GM18517 (cell line): ENCODE data around the gene FLYWCH1.

ENCODE experiments used
- ATAC-seq: cut with Tn5 transposase; IDR thresholded peaks from one replicate; pipeline ENCODE4 v1.9.1; 2021; ENCODE audit warnings: mild to moderate bottlenecking, moderate library complexity; ENCODE audit not compliant: unreplicated experiment

FLYWCH1 gene

DNA sequence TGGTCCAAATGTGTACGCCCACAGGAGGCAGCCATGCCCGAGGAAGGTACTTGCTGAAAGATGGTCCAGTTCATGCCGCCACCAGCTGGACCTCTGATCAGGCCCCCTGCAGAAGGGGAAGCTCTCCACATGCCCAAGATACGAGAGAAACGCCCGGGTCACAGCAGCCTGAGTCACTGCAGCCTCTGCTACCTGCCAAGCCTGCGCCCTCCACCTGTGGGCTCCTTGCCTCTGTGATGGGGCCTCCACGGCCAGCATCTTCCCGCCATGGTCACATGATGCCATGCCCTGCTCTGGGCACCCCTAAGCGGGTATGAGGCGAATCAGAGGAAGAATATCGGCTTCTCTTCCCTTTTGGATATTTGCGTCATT is 38.6 kb downstream of the FLYWCH1 start:
- ATAC-seq, result no peak

DNA sequence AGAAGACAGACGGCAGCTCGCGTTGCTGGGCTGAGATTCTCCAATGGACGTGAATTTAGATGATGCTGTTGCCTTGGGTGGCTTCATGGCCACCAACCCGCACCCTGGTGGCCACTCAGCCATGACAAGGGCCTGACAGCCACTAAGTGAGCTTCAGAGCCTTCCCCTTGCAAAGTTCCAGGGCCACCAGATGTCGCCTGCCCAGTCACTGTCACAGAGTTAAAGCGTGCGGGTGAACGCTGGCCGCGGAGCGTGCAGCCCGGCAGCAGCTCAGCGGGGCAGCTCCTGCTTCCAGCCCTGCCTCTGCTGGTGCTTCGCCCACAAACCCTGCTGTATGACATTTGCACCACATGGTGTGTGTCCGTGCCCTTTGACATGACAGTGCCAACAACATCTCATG is 39.0 kb downstream of the FLYWCH1 start:
- ATAC-seq, result no peak

DNA sequence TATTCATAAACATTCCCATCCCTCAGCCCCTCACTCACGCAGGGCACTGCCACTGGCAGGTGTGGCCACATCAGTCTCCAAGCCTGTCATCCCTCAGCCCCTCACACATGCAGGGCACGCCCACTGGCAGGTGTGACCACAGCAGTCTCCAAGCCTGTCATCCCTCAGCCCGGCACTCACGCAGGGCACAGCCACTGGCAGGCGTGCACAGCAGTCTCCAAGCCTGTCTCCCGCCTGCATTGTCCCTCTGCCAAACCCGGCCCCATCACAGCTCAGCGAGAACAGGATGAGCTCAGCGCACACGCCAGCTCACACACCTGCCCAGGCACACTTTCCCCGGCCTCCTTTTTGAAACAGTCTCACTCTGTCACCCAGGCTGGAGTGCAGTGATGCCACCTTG is 40.9 kb downstream of the FLYWCH1 start:
- no peak for ATAC-seq

DNA sequence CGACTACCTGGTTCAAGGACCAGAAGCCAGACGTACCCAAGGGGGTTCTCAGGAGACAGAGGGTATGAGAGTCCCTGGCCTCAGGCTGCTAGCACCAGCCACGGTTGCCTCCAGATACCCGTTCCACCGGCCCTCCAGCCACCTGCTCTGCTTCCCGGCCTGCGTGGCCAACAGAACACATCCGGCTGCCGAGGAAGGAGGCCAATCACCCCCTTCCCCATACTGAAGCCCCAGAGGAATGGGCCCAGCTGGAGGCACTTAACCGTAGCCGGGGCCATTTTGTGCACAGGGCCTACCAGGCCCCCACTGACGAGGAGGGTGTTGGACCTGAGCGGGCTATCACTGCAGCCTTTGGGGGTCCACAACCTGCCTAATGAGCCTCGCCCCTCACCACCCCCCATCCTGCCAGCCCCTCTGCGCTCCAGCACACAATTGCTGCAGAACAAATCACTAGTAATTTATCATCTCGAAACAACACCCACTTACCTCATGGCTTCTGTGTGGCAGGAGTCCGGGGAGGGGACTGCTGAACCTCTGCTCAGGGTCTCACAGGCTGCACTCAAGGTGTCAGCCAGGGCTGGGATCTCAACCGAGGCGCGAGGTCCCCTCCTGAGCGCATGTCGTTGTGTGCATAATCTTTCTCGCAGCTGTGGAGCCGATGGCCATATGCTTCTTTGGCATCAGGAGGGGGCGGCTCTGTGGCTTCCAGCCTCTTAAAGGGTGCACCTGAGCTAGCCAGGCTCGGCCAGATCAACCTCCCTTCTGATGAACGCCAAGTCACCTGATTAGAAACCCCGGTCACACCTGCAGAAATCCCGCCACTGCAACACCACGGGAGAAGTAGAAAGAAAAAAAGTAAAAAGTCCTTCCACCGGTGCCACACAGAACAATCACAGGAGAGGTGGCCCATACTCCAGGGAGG is 42.2 kb downstream of the FLYWCH1 start:
- ATAC-seq, result no peak

DNA sequence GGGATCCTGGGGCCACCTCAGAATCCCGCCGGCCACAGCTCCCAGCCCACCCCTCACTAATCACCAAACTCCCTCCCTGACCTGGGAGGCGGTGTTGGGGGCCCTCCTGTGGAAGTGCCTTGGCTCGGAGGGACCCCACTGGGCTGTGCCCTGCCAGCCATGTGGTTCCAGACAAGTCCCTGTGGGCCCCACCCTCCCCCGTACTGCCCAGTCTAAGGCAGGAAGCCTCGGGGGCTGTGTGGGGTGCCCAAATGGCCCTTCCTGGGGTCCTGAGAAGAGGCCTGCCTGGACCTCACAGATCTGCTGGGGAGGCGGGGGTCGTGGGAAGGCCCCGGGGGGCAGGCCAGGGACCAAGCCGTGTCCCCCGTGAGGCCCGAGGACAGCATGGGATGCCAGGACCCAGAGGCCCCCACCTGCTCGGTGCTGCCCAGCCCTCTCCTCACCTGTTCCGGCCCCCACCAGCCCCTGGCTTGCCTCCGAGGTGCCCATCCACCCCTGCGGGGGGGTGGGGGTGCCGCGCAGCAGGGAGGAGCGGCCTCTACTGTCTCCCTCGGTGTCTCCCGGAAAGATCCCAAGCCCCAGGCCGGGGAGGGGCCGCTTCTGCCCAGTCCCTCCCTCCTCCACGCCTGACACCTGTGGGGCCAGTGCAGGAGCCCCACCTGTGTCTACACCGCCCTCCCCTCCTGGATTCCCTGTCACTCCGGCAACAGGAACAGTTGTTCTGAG is 43.1 kb downstream of the FLYWCH1 start:
- ATAC-seq, result no peak

DNA sequence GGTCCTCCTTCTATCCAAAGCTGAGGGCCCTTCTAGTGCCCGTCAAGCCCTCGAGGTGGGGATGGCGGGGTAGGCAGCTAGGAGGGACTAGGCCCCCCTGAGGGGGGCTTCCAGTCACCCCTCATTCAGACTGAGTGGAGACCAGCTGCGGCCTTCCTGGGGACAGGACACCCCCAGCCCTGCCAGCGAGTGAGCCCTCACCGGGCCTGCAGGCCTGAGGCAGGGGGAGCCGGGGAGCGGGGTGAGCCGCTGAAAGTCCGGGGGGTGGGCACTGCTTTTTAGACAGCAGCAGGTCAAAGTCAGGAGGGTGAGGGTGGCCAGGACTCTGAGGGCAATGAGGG is 43.7 kb downstream of the FLYWCH1 start:
- ATAC-seq, result no peak

DNA sequence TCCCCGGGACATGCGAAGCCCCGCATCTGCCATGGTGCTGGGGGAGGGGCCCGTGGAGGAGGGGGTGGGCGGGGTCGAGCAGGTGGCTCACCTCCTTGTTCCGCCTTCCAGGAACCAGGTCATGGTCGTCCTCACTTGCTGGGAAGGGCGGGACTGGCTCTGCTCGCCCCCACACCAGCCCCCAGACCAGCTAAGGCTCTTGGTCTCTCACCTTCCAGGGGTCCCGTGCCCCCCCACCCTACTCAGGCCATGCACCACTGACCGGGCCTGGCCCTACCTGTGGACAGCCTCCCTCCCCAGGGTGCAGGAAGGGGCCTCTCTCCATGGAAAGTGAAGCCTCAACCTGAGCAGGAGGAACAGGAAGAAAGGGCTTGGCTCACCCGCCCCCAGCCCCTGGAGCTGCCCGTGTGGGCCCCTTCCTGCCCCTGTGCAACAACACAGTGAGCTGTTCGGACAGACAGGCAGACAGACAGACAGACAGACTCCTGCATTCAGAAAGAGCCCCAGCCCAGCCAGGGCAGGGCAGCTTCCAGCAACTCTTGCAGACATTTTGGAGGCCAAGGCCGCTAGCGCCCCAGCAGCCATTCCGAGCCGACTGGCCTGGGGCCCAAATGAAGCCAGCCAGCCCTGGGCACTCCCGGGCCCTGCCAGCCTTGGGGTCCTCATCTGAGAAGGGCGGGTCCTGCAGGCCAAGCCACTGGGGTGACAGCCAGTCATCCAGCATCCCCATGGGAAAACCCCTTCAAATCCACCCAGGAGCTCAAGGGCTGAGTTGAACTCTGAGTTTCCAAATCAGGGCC is 44.2 kb downstream of the FLYWCH1 start:
- no peak for ATAC-seq

DNA sequence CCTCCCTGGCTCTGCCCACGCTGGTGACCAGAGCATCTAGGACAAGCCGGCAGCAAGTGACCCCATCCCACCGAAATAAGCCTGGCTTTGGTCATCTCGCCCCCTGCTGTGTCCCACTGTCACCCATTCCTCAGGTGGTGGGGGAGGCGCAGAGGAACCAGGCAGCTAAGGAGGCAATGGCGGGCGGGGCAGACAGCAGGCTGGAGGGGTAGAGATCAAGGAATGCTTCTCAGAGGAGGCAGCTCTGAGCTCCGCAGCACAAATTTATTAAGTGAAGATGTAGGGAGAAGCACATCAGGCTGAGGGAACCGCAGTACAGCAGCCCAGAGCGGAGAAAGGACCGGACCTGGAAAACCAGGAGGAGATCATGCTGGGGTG is 44.8 kb downstream of the FLYWCH1 start:
- ATAC-seq, result no peak

DNA sequence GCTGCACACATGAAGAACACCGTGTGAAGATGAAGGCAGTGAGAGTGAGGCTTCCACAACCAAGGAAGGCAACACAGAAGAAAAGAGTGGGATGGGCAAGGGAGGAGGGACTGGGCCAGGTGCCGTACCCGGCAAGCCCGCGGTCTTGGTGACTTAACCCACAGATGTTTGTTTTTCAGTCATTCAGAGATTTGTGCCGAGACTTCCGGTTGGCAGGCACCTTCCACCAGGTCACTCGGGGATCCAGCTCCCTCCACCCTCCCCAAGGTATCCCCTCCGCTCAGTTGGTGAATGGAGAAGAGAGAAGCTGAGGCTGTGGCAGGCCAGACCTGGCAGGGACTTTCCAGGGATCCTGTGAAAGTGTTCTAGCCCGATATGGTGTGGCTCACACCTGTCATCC is 47.5 kb downstream of the FLYWCH1 start:
- ATAC-seq, result no peak

DNA sequence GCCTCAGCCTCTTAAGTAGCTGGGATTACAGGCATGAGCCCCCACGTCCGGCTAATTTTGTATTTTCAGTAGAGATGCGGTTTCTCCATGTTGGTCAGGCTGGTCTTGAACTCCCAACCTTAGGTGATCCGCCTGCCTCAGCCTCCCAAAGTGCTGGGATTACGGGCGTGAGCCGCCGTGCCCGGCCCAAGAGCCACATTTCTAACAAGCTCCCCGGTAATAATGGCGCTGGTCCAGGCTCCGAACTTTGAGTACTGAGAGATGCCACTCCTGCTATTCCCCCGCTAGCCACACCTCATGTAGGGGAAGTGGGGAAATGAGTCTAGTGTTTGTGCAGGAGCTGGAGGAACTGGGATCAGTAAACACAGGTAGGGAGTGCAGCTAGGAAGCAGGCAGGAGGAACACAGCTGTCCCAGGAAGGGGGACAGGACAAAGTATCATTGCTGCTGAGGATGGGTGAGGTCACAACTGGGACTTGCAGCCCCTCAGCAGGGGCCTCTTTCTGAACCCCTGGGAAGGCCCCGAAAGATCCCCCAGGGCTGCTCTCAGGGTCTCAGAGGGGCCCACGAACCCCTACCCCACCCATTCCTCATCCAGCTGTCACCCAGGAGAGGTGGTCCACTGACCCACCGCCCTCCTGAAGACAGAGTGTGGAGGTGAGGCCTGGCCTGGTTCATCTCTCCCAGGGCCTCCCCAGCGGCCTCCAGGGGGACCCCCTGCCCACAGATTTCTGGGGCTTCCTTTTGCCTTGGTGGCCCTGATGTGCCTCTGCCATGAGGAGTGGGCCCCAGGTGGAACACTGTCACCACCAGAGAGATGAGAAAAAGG is 48.7 kb downstream of the FLYWCH1 start:
- no peak for ATAC-seq

DNA sequence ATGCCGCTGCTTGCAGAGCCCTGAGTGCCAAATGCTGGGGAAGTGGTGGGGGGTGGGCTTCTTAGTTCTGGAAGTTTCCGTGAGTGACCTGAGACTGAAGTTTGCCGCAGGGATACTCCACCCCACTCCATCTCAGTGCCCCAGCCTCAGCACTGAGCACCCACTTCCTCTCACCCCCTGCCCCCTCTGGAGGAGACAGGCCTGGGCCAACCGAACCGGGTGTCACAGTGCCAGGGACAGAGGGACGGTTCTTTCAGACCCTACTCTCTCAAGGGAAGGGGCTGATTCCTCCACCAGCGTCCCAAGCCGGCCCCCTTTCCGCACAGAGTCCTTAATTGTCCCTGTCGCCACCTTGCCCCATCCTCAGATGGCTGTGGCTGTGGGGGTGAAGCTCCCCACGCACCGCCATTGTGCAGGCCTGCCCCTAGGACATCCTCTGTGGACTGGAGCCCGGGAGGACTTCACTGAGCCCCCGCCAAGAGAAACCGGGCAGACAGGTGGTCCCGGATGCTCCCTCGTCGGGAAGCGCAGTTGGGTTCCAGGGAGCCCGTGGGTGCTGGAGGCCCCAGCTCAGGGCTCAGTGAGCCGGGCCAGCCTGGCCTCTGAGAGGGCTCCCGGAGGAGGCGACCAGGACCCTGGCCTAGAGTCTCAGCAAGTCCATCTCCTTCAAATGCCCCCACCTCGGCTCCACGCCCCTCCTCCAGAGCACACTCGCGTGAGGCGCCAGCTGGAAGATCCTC is 50.8 kb downstream of the FLYWCH1 start:
- ATAC-seq, result no peak

DNA sequence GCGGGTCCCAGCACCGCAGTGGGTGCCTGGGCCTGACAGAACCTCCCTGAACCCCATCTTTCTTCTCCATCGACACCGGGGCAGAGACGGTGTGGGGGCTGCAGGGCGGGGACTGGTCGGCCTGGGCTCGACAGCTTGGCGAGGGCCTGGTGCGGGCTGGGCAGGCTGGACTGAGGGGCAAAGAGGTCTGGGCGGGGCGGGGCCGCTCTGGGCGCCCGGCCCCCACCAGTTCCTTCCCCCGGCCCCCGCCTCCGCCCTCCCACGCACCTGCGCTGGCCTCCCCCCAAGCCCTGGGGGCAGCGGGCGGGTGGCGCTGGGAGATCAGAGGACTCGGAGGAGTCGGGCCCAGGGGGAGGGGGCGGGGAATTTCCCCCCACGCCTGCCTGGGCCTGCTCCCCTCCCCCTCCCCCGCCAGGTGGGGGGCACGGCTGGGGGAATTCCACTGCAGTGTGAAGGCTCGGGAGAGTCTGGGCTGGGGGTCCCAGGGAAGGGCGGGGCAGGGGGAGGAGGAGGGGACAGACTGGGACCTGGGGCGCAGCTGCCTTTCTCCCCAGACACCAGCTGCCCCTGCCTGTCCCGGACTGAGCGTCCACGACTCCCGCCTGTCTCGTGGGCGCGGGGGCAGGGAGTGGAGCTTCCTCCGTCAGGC is 51.5 kb downstream of the FLYWCH1 start:
- no peak for ATAC-seq

DNA sequence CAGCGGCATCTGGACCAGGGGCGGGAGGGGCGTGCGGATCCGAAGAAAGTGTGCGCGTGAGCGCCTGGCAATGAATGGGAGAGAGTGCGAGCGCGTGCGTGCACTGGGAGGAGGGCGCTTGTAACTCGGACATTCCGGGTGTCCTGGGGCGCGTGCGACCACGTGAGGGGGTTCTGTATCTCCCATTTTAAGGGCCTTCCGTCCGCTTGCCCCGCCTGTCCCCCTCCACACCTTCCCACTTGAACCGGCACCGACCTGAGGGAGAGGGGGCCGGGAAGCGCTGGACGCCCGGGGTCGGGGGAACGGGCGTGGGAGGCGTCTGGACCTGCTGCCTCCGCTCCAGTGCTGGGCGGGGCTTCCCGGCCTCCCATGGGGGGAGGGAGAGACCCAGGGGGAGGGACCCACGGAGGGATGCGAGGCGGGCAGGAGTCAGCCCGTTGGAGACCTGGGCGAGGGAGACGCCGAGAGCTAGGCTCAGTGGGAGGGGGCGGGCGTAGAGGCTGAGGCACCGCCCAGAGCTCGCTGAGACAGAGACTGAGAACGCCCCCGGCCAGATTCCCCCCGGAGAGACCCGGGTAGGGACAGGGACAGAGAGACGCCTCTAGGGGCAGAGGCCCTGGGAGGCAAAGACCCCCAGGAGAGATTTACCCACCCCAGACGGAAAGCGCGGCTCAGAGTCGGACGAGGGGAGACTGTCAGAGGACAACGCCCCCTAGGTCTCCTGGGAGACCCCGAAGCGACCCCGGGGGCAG is 52.2 kb downstream of the FLYWCH1 start, which contains the start of gene KREMEN2:
Gene KREMEN2, plus strand, starts transcription at position 553 of the 752 bp plus-strand sequence. CDS start 246 bp downstream, outside the sequence.
- ATAC-seq, result no peak

DNA sequence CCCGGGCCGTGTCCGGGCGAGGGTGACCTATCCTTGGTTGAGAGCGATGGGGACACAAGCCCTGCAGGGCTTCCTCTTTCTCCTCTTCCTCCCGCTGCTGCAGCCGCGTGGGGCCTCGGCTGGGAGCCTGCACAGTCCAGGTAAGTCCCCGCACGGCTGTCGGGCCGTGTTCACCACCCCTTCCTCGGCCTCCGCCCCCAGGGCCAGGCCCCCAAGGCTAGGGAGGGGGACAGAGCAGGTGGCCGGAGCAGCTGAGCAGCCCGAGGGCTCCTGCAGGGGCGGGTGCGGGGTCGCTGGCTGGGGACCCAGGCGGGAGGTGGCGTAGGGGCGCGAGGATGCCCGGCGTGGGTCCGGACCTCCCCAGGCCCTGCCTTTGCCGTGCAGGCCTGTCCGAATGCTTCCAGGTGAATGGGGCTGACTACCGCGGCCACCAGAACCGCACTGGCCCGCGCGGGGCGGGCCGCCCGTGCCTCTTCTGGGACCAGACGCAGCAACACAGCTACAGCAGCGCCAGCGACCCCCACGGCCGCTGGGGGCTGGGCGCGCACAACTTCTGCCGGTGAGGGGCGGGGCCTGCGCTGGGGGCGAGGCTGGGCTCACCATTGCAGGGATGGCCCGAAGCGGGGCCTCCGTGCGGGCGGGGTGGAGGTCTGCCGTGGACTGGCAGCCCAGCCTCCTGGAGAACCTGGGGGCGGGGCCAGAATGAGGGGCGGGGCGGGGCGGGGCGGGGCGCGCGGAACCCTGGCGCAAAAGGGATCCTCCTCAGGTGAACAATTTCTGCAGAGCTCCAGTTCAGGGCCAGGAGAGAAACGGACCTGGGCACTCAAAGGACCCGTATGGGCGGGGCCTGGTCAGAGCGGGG is 53.0 kb downstream of the FLYWCH1 start:
- ATAC-seq, result no peak

DNA sequence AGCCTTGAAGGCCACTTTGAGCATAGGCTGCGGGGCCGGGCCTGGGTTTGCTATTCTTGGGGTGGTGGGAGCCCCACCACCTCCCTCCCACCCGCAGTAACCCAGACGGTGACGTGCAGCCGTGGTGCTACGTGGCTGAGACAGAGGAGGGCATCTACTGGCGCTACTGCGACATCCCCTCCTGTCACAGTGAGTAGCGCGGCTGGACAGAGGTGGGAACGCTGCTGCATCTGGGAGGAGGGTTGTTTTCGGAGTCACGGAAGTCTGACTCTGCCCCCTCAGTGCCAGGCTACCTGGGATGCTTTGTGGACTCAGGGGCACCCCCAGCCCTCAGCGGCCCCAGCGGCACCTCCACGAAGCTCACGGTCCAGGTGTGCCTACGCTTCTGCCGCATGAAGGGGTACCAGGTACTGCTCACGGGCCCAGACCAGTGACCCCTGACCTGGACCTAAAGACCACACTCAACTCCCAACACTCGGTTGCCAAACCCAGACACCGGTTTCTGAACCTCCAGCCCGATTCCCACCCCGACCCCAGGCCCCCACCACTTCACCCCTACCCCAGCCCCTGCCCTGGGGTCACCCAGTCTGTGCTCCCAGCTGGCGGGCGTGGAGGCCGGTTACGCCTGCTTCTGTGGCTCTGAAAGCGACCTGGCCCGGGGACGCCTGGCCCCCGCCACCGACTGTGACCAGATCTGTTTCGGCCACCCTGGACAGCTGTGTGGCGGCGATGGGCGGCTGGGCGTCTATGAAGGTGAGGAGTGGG is 54.5 kb downstream of the FLYWCH1 start:
- no peak for ATAC-seq

DNA sequence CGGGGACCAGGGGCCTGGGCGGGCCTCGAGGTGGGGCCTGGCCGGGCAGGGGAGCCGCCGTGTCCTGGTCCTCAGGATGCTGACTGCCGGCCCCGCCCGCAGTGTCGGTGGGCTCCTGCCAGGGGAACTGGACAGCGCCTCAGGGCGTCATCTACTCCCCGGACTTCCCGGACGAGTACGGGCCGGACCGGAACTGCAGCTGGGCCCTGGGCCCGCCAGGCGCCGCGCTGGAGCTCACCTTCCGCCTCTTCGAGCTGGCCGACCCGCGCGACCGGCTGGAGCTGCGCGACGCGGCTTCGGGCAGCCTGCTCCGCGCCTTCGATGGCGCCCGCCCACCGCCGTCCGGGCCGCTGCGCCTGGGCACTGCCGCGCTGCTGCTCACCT is 55.1 kb downstream of the FLYWCH1 start:
- ATAC-seq, result no peak

DNA sequence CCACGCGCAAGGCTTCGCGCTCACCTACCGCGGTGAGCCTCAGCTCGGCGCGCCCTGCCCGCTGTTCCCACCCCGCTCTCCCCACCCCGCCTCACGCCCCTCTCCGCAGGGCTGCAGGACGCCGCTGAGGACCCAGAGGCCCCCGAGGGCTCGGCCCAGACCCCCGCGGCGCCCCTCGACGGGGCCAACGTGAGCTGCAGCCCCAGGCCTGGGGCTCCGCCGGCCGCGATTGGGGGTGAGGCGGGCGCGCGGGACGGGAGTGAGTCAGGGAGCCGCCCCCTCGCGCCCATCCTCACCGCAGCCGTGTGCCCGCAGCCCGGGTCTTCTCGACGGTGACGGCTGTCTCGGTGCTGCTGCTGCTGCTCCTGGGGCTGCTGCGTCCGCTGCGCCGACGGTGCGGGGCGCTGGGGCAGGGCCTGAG is 55.5 kb downstream of the FLYWCH1 start:
- no peak for ATAC-seq
